WTC11 (cell line): ENCODE data around the gene RANBP9. TPM values are rescaled to one million over a fixed set of nuclear protein-coding genes. Genes with fewer than 3 reads are reported as not detected.

Source experiments
- ATAC-seq: fragments of 200-7000 bp; cut with Tn5 transposase; 2 replicates; pipeline ENCODE4 v1.10.0; 2021; ENCODE audit warnings: mild to moderate bottlenecking, moderate library complexity
- CTCF ChIA-PET: fragments of 300-600 bp; sonication (Branson Sonifier 250); formaldehyde crosslinking; loops from one replicate; lab custom pipeline; 2021; ENCODE audit warnings: antibody characterized with exemption; lab: Charles Lee
- POLR2A ChIA-PET: fragments of 350-600 bp; sonication (Branson Sonifier 250); formaldehyde crosslinking; loops from one replicate; lab custom pipeline; 2021; ENCODE audit warnings: antibody characterized with exemption; lab: Charles Lee
- DNase-seq: peaks from one replicate; pipeline ENCODE4 v3.0.0; 2021; ENCODE audit warnings: low spot score
- H3K27ac Mint-ChIP-seq: 2 replicates; pipeline ENCODE4 v1.8.0; 2021; ENCODE audit warnings: mixed read lengths
- H3K27me3 Mint-ChIP-seq: 2 replicates; pipeline ENCODE4 v1.8.0; 2021; ENCODE audit warnings: low read depth, mild to moderate bottlenecking, moderate library complexity, mixed read lengths
- H3K36me3 Mint-ChIP-seq: 2 replicates; pipeline ENCODE4 v1.8.0; 2021; ENCODE audit warnings: mixed read lengths
- H3K4me1 Mint-ChIP-seq: 2 replicates; pipeline ENCODE4 v1.8.0; 2022; ENCODE audit warnings: mixed read lengths
- H3K4me3 Mint-ChIP-seq: 2 replicates; pipeline ENCODE4 v1.8.0; 2021; ENCODE audit warnings: mild to moderate bottlenecking, moderate library complexity, mixed read lengths
- H3K9me3 Mint-ChIP-seq: 2 replicates; pipeline ENCODE4 v1.8.0; 2021; ENCODE audit warnings: mixed read lengths
- CBFB ChIP-seq: sonication (generic); formaldehyde crosslinking; IDR thresholded peaks from 2 replicates; pipeline ENCODE4 v1.8.1; 2022; ENCODE audit warnings: mild to moderate bottlenecking, low read depth, missing genetic modification reagents
- ETV6 ChIP-seq: sonication (generic); formaldehyde crosslinking; IDR thresholded peaks from 2 replicates; pipeline ENCODE4 v1.8.1; 2022; ENCODE audit warnings: mild to moderate bottlenecking, missing genetic modification reagents
- GTF2I ChIP-seq: fragments of 250-450 bp; sonication (Bioruptor Pico); conservative IDR thresholded peaks from 2 replicates; pipeline ENCODE4 v1.4.0; 2021; ENCODE audit warnings: mild to moderate bottlenecking
- HMGA2 ChIP-seq: fragments of 250-450 bp; sonication (Bioruptor Pico); IDR thresholded peaks from 2 replicates; pipeline ENCODE4 v1.4.0; 2021; ENCODE audit warnings: mild to moderate bottlenecking, moderate library complexity
- JAZF1 ChIP-seq: fragments of 250-450 bp; sonication (Bioruptor Pico); IDR thresholded peaks from 2 replicates; pipeline ENCODE4 v1.9.0; 2021; ENCODE audit warnings: moderate library complexity, mild to moderate bottlenecking, inconsistent platforms
- MLX ChIP-seq: sonication (generic); formaldehyde crosslinking; IDR thresholded peaks from 2 replicates; pipeline ENCODE4 v1.8.1; 2023; ENCODE audit warnings: mild to moderate bottlenecking, missing genetic modification reagents, moderate library complexity
- MYBL2 ChIP-seq: sonication (generic); formaldehyde crosslinking; IDR thresholded peaks from 2 replicates; pipeline ENCODE4 v1.8.1; 2023; ENCODE audit warnings: mild to moderate bottlenecking, moderate library complexity, missing genetic modification reagents
- NFE2L1 ChIP-seq: sonication (generic); formaldehyde crosslinking; IDR thresholded peaks from 2 replicates; pipeline ENCODE4 v1.8.1; 2023; ENCODE audit warnings: missing genetic modification reagents
- PREB ChIP-seq: sonication (generic); formaldehyde crosslinking; IDR thresholded peaks from 2 replicates; pipeline ENCODE4 v1.8.1; 2022; ENCODE audit warnings: mild to moderate bottlenecking, missing genetic modification reagents, moderate library complexity, borderline replicate concordance
- RORB ChIP-seq: fragments of 250-450 bp; sonication (Bioruptor Pico); IDR thresholded peaks from 2 replicates; pipeline ENCODE4 v1.9.0; 2021; ENCODE audit warnings: mild to moderate bottlenecking
- TEAD1 ChIP-seq: sonication (generic); formaldehyde crosslinking; IDR thresholded peaks from 2 replicates; pipeline ENCODE4 v1.8.0; 2022; ENCODE audit warnings: mild to moderate bottlenecking, missing genetic modification reagents
- ZNF232 ChIP-seq: sonication (generic); formaldehyde crosslinking; IDR thresholded peaks from 2 replicates; pipeline ENCODE4 v1.8.0; 2022; ENCODE audit warnings: mild to moderate bottlenecking, missing genetic modification reagents
- ZNF263 ChIP-seq: sonication (generic); formaldehyde crosslinking; IDR thresholded peaks from 2 replicates; pipeline ENCODE4 v1.8.1; 2022; ENCODE audit warnings: low read depth, mild to moderate bottlenecking, moderate library complexity, missing genetic modification reagents
- ZNF416 ChIP-seq: fragments of 250-450 bp; sonication (Bioruptor Pico); IDR thresholded peaks from 2 replicates; pipeline ENCODE4 v1.9.0; 2021; ENCODE audit warnings: mild to moderate bottlenecking, inconsistent platforms
- ZNF512 ChIP-seq: sonication (generic); formaldehyde crosslinking; IDR thresholded peaks from 2 replicates; pipeline ENCODE4 v1.8.1; 2022; ENCODE audit warnings: missing genetic modification reagents, borderline replicate concordance
- total RNA-seq: library from RNA; stranded (reverse); gene quantifications from 3 replicates; pipeline ENCODE4 v1.2.3, GENCODE V29; 2021
- TF ChIP-seq, protein P1 (sequence below): fragments of 200-600 bp; IDR thresholded peaks from 2 replicates; pipeline ENCODE4 v1.8.0; 2022; ENCODE audit warnings: antibody characterized with exemption
- TF ChIP-seq, protein P2 (sequence below): fragments of 250-450 bp; sonication (Bioruptor Pico); IDR thresholded peaks from 2 replicates; pipeline ENCODE4 v1.9.0; 2021; ENCODE audit warnings: mild to moderate bottlenecking
- TF ChIP-seq, protein P3 (sequence below): sonication (generic); formaldehyde crosslinking; conservative IDR thresholded peaks from 2 replicates; pipeline ENCODE4 v1.8.1; 2023; ENCODE audit warnings: mild to moderate bottlenecking, low read depth, missing genetic modification reagents, moderate library complexity

Gene RANBP9
- total RNA-seq, 1 experiment from 2014 or later = 33.4 TPM

DNA sequence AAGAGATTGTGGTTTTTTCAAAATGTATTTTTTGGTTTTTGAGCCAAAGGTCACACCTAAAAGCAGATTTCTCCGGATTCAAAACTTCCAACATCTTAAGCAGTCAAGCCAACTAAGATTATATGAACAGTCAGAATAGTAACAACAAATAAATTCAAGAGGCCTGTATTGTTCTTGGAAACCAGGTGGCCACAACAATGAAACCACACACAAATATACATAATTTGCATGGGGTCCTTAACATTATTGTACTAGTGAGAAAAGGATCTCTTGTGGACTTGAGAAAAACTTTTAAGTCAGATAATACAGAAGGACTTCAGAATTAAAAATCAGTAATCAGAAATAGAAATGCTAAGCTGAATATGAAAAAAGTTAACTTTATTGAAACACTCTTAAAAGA is 55.9 kb downstream of the RANBP9 start:
- H3K9me3 Mint-ChIP-seq = no peaks in the 10 kb centered on the region
- CTCF ChIA-PET = interaction anchor here (1.7 kb wide), 1 partner anchor 40 kb away, joined by 5 read pairs; the partner anchor contains the start of gene NOL7
- no peaks in the 10 kb centered on the region for H3K27me3 Mint-ChIP-seq
- H3K27ac Mint-ChIP-seq = no peak overlapping the region
- ATAC-seq = no peak
- POLR2A ChIA-PET = no interaction called here
- no peak for DNase-seq
- peaks cover 5% of the 10 kb centered on the region; the same call in 1 of the 2 replicates for H3K36me3 Mint-ChIP-seq
- TF ChIP-seq, protein P1, sequence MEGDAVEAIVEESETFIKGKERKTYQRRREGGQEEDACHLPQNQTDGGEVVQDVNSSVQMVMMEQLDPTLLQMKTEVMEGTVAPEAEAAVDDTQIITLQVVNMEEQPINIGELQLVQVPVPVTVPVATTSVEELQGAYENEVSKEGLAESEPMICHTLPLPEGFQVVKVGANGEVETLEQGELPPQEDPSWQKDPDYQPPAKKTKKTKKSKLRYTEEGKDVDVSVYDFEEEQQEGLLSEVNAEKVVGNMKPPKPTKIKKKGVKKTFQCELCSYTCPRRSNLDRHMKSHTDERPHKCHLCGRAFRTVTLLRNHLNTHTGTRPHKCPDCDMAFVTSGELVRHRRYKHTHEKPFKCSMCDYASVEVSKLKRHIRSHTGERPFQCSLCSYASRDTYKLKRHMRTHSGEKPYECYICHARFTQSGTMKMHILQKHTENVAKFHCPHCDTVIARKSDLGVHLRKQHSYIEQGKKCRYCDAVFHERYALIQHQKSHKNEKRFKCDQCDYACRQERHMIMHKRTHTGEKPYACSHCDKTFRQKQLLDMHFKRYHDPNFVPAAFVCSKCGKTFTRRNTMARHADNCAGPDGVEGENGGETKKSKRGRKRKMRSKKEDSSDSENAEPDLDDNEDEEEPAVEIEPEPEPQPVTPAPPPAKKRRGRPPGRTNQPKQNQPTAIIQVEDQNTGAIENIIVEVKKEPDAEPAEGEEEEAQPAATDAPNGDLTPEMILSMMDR = no peak
- no peak for TF ChIP-seq RORB (CRISPR knock-in tag)
- TF ChIP-seq HMGA2 (CRISPR knock-in tag) = no peak
- TF ChIP-seq CBFB (CRISPR knock-in tag) = no peak
- TF ChIP-seq, protein P2, sequence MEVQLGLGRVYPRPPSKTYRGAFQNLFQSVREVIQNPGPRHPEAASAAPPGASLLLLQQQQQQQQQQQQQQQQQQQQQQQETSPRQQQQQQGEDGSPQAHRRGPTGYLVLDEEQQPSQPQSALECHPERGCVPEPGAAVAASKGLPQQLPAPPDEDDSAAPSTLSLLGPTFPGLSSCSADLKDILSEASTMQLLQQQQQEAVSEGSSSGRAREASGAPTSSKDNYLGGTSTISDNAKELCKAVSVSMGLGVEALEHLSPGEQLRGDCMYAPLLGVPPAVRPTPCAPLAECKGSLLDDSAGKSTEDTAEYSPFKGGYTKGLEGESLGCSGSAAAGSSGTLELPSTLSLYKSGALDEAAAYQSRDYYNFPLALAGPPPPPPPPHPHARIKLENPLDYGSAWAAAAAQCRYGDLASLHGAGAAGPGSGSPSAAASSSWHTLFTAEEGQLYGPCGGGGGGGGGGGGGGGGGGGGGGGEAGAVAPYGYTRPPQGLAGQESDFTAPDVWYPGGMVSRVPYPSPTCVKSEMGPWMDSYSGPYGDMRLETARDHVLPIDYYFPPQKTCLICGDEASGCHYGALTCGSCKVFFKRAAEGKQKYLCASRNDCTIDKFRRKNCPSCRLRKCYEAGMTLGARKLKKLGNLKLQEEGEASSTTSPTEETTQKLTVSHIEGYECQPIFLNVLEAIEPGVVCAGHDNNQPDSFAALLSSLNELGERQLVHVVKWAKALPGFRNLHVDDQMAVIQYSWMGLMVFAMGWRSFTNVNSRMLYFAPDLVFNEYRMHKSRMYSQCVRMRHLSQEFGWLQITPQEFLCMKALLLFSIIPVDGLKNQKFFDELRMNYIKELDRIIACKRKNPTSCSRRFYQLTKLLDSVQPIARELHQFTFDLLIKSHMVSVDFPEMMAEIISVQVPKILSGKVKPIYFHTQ (CRISPR knock-in tag) = no peak
- TF ChIP-seq, protein P3, sequence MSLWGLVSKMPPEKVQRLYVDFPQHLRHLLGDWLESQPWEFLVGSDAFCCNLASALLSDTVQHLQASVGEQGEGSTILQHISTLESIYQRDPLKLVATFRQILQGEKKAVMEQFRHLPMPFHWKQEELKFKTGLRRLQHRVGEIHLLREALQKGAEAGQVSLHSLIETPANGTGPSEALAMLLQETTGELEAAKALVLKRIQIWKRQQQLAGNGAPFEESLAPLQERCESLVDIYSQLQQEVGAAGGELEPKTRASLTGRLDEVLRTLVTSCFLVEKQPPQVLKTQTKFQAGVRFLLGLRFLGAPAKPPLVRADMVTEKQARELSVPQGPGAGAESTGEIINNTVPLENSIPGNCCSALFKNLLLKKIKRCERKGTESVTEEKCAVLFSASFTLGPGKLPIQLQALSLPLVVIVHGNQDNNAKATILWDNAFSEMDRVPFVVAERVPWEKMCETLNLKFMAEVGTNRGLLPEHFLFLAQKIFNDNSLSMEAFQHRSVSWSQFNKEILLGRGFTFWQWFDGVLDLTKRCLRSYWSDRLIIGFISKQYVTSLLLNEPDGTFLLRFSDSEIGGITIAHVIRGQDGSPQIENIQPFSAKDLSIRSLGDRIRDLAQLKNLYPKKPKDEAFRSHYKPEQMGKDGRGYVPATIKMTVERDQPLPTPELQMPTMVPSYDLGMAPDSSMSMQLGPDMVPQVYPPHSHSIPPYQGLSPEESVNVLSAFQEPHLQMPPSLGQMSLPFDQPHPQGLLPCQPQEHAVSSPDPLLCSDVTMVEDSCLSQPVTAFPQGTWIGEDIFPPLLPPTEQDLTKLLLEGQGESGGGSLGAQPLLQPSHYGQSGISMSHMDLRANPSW (CRISPR knock-in tag) = no peak
- TF ChIP-seq NFE2L1 (CRISPR knock-in tag) = no peak
- no peak for TF ChIP-seq JAZF1 (CRISPR knock-in tag)
- TF ChIP-seq PREB = no peak
- TF ChIP-seq TEAD1 (CRISPR knock-in tag) = no peak
- TF ChIP-seq ETV6 = no peak
- no peak for TF ChIP-seq MYBL2 (CRISPR knock-in tag)
- no peak for TF ChIP-seq ZNF232
- no peak for TF ChIP-seq MLX (CRISPR knock-in tag)
- TF ChIP-seq ZNF263 (CRISPR knock-in tag) = no peak
- no peak for TF ChIP-seq GTF2I (CRISPR knock-in tag)
- TF ChIP-seq ZNF416 (CRISPR knock-in tag) = no peak
- TF ChIP-seq ZNF512 (CRISPR knock-in tag) = no peak
- no peak overlapping the region for H3K4me3 Mint-ChIP-seq
- peaks cover 12% of the 10 kb centered on the region for H3K4me1 Mint-ChIP-seq
